Measurements from ENCODE around the gene ITPR1.

Gene ITPR1

DNA sequence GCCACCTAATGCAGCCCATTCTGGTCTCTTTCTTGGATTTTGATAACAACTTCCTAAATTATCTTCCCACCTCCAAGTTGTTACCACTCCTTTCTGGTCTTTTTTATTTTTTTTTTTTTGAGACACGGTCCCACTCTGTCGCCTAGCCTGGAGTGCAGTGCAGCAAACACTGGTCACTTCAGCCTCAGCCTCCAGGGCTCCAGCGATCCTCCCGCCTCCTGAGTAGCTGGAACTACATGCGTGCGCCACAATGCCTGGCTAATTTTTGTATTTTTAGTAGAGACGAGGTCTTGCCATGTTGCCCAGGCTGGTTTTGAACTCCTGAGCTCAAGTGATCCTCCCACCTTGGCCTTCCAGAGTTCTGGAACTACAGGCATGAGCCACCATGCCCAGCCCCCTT, 393.3 kb downstream of the ITPR1 start:
- Histone ChIP-seq H2AFZ (ENCODE audit: low read length) (no peak overlapping the region), H3K4me2 (ENCODE audit: low read length) (no peak overlapping the region), H3K27me3 (ENCODE audit: insufficient read depth, low read length) (no peaks in the 10 kb centered on the region), H3K36me3 (ENCODE audit: insufficient read depth, low read length) (no peaks in the 10 kb centered on the region), H3F3A (ENCODE audit: insufficient read depth, low read length) (no peaks in the 10 kb centered on the region), H3K9ac (ENCODE audit: low read length) (no peak overlapping the region), H3K79me2 (ENCODE audit: insufficient read depth, low read length) (no peaks in the 10 kb centered on the region), H3K4me1 (ENCODE audit: insufficient read depth, low read length, severe bottlenecking) (no peaks in the 10 kb centered on the region), H3K9me3 (ENCODE audit: low read length) (no peaks in the 10 kb centered on the region), H3K27ac (ENCODE audit: low read depth, low read length, poor library complexity, severe bottlenecking) (no peak overlapping the region), H3K9me2 (ENCODE audit: low read depth, low read length) (no peaks in the 10 kb centered on the region), H4K20me1 (ENCODE audit: insufficient read depth, low read length) (no peaks in the 10 kb centered on the region), H3K4me3 (ENCODE audit: low read depth, low read length, poor library complexity, severe bottlenecking) (no peak overlapping the region)
- TF ChIP-seq, protein P1, sequence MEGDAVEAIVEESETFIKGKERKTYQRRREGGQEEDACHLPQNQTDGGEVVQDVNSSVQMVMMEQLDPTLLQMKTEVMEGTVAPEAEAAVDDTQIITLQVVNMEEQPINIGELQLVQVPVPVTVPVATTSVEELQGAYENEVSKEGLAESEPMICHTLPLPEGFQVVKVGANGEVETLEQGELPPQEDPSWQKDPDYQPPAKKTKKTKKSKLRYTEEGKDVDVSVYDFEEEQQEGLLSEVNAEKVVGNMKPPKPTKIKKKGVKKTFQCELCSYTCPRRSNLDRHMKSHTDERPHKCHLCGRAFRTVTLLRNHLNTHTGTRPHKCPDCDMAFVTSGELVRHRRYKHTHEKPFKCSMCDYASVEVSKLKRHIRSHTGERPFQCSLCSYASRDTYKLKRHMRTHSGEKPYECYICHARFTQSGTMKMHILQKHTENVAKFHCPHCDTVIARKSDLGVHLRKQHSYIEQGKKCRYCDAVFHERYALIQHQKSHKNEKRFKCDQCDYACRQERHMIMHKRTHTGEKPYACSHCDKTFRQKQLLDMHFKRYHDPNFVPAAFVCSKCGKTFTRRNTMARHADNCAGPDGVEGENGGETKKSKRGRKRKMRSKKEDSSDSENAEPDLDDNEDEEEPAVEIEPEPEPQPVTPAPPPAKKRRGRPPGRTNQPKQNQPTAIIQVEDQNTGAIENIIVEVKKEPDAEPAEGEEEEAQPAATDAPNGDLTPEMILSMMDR (IDR thresholded peaks at IDR 0.05; ENCODE audit: low read length), result no peak
- TF ChIP-seq EZH2 (IDR thresholded peaks at IDR 0.05; ENCODE audit: borderline replicate concordance, low read length), result no peak

DNA sequence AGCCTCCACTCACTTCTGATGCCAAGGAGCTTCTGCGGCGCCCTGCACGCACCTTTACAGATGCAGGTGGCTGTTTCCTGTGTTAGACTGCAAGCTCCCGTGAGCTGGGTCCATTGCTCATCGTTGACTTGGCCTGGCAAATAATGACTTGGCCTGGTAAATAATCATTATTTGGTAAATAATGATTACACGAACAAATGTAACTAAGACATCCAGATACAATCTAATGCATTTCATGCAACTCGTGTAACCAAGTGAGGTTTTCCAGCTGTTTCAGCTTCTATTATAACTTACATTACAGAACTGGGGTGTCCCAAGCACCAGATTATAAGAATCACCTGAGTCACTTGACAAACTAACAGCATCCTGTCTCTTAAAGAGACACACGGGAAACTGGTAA, 394.0 kb downstream of the ITPR1 start:
- Histone ChIP-seq H3K79me2 (ENCODE audit: insufficient read depth, low read length) (no peaks in the 10 kb centered on the region), H3K4me1 (ENCODE audit: insufficient read depth, low read length, severe bottlenecking) (no peaks in the 10 kb centered on the region), H3K36me3 (ENCODE audit: insufficient read depth, low read length) (no peaks in the 10 kb centered on the region), H3K4me3 (ENCODE audit: low read depth, low read length, poor library complexity, severe bottlenecking) (no peak overlapping the region), H3K27ac (ENCODE audit: low read depth, low read length, poor library complexity, severe bottlenecking) (no peak overlapping the region), H3K9me3 (ENCODE audit: low read length) (no peaks in the 10 kb centered on the region), H3K9me2 (ENCODE audit: low read depth, low read length) (no peaks in the 10 kb centered on the region), H3F3A (ENCODE audit: insufficient read depth, low read length) (no peaks in the 10 kb centered on the region), H3K27me3 (ENCODE audit: insufficient read depth, low read length) (no peaks in the 10 kb centered on the region), H3K9ac (ENCODE audit: low read length) (no peak overlapping the region), H3K4me2 (ENCODE audit: low read length) (no peak overlapping the region), H2AFZ (ENCODE audit: low read length) (no peak overlapping the region), H4K20me1 (ENCODE audit: insufficient read depth, low read length) (no peaks in the 10 kb centered on the region)
- no peak for TF ChIP-seq EZH2 (IDR thresholded peaks at IDR 0.05; ENCODE audit: borderline replicate concordance, low read length)
- TF ChIP-seq, protein P1 (IDR thresholded peaks at IDR 0.05; ENCODE audit: low read length), result no peak

DNA sequence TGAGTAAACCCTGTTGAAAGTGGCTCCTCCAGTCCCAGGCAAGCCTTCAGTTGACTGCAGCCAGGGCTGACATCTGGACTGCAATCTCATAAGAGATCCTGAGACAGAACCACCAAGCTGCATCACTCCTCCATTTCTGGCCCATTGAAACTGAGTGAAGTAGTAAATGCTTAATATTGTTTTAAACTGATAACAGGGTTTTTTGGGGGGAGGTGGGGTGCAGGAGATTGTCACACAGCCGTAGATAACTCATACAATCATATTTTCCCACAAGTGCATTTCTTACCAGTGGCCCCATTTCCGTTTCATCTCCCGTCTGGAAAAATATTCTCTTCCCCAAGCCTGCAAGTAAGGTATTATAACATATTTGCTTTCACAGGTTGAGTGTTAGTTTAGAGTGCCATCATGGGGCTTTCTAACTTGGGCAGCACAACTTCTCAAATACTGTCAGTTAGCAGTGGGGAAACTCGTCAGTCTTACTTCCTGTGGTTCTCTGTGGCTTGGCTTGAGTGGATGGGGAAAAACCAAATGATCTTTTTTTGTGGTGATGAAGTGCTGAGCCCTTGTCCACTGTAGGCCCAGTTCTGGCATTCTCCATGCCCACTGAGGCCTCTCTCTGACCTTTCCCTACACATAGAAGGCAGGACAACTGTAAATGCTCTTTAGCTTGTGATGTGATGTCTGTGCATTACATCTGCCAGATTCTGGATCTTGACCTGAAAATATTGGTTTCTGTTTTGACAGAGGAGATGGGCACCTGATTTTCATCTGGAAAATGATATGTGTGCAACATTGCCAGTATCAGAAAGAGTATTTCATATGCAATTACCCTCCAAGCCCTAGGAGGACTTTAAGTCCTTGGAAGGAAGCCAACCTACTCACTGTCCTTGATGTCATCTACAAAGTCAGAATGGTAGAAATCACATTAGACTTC, 396.0 kb downstream of the ITPR1 start:
- no peak for TF ChIP-seq EZH2 (IDR thresholded peaks at IDR 0.05; ENCODE audit: borderline replicate concordance, low read length)
- TF ChIP-seq, protein P1 (IDR thresholded peaks at IDR 0.05; ENCODE audit: low read length), result no peak
- no peaks in the 10 kb centered on the region for H3K79me2 ChIP-seq (ENCODE audit: insufficient read depth, low read length)
- H3K4me3 ChIP-seq (ENCODE audit: low read depth, low read length, poor library complexity, severe bottlenecking), result no peak overlapping the region
- H3K9me3 ChIP-seq (ENCODE audit: low read length), result no peaks in the 10 kb centered on the region
- H3K9ac ChIP-seq (ENCODE audit: low read length), result no peak overlapping the region
- no peaks in the 10 kb centered on the region for H3K36me3 ChIP-seq (ENCODE audit: insufficient read depth, low read length)
- no peak overlapping the region for H3K4me2 ChIP-seq (ENCODE audit: low read length)
- no peak overlapping the region for H2AFZ ChIP-seq (ENCODE audit: low read length)
- H3K9me2 ChIP-seq (ENCODE audit: low read depth, low read length), result no peaks in the 10 kb centered on the region
- H3K4me1 ChIP-seq (ENCODE audit: insufficient read depth, low read length, severe bottlenecking), result no peaks in the 10 kb centered on the region
- no peaks in the 10 kb centered on the region for H3K27me3 ChIP-seq (ENCODE audit: insufficient read depth, low read length)
- H4K20me1 ChIP-seq (ENCODE audit: insufficient read depth, low read length), result no peaks in the 10 kb centered on the region
- no peaks in the 10 kb centered on the region for H3F3A ChIP-seq (ENCODE audit: insufficient read depth, low read length)
- no peak overlapping the region for H3K27ac ChIP-seq (ENCODE audit: low read depth, low read length, poor library complexity, severe bottlenecking)
